ENCODE data around the gene PDP2. TPM values are rescaled to one million over a fixed set of nuclear protein-coding genes. Genes with fewer than 3 reads are reported as not detected.

The PDP2 gene
- total RNA-seq, 3 donors from 2014 or later: 15.5 to 23.5 (median 23.2) TPM

DNA sequence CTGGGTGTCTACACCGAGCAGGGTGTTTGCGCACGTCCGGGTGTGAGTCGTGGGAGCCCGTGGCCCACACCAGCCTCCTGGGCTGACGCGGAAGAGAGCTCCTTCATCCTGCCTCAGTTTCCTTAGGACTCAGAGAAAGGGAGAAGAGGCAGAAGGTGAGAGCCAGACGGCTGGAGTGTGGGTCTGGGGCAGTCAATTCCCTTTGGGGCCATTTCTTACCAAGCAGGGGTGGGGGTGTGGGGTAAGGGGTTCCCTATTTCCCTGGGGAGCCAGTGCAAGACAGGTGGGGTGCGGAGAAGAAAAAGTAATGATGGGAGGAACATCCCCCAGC is 35.3 kb upstream of the PDP2 start:
- H3K4me3 ChIP-seq: no peak overlapping the region
- H3K4me1 ChIP-seq (ENCODE audit: low read depth): peaks cover 11% of the 10 kb centered on the region
- no peak for DNase-seq
- intact Hi-C loops (cut with DNase I, micrococcal nuclease): no loop called here
- H3K9me3 ChIP-seq: no peaks in the 10 kb centered on the region
- no peak for ATAC-seq
- TF ChIP-seq, protein P1, sequence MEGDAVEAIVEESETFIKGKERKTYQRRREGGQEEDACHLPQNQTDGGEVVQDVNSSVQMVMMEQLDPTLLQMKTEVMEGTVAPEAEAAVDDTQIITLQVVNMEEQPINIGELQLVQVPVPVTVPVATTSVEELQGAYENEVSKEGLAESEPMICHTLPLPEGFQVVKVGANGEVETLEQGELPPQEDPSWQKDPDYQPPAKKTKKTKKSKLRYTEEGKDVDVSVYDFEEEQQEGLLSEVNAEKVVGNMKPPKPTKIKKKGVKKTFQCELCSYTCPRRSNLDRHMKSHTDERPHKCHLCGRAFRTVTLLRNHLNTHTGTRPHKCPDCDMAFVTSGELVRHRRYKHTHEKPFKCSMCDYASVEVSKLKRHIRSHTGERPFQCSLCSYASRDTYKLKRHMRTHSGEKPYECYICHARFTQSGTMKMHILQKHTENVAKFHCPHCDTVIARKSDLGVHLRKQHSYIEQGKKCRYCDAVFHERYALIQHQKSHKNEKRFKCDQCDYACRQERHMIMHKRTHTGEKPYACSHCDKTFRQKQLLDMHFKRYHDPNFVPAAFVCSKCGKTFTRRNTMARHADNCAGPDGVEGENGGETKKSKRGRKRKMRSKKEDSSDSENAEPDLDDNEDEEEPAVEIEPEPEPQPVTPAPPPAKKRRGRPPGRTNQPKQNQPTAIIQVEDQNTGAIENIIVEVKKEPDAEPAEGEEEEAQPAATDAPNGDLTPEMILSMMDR (IDR thresholded peaks at IDR 0.05): no peak
- H3K36me3 ChIP-seq (ENCODE audit: low read depth): no peaks in the 10 kb centered on the region

DNA sequence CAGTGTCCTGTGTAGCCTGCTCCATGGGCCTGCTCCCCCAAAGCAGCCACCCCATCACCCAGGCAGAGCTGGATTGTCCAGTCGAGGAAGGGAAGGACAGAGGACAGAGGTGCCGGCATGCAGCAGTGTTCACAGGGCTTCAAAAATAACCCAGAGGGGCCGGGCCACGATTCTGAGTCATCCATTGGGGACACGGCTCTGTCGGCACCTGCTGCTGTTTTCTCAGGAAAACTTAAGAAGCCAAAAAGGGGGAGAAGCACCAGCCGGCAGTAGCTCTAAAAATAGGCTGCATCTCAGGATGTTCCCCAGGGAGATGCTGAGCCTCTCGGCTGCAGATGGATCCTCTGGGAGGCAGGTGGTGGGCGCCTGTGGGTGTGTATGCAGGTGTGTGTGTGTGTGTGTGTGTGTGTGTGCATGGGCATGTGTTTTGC is 34.5 kb upstream of the PDP2 start:
- no peak overlapping the region for H3K4me3 ChIP-seq
- H3K36me3 ChIP-seq (ENCODE audit: low read depth): no peaks in the 10 kb centered on the region
- TF ChIP-seq, protein P1 (IDR thresholded peaks at IDR 0.05): no peak
- no peak for DNase-seq
- no peaks in the 10 kb centered on the region for H3K9me3 ChIP-seq
- H3K4me1 ChIP-seq (ENCODE audit: low read depth): peaks cover 11% of the 10 kb centered on the region
- intact Hi-C loops (cut with DNase I, micrococcal nuclease): no loop called here
- no peak for ATAC-seq

DNA sequence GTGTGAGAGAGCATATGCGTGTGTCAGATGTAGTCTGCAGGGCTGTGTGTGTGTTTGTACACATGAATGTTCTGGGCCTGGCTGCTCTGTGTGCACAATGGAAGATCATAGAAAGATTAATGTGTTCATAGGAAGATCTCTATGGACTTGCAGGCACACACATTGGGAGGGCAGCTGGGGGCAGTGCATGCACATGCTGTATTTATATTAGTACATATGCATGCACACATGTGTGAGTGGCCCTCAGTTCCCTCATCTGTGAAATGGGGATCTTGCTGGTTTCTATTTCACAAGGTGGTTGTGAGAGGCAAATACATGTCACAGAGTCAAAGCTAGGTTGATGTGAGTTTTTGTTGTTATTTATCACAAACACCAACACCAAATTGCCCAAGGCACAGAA is 34.0 kb upstream of the PDP2 start:
- intact Hi-C loops (cut with DNase I, micrococcal nuclease): no loop called here
- DNase-seq: no peak

DNA sequence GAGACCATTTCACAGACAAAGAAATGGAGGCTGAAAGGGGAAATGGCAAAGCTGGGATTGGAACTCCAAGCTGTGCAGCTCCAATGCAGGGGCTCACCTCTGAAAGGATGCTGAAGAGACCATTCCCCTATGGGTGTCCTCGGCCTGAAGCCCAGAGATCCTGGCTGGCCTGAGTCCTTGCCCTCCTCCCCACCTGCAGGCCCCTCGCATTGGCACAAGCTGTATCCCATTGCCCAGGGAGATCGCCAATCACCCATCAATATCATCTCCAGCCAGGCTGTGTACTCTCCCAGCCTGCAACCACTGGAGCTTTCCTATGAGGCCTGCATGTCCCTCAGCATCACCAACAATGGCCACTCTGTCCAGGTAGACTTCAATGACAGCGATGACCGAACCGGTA is 33.5 kb upstream of the PDP2 start:
- intact Hi-C loops (cut with DNase I, micrococcal nuclease): no loop called here
- Histone ChIP-seq H3K9me3 (no peaks in the 10 kb centered on the region), H3K36me3 (ENCODE audit: low read depth) (no peaks in the 10 kb centered on the region), H3K4me3 (no peak overlapping the region), H3K4me1 (ENCODE audit: low read depth) (peaks cover 11% of the 10 kb centered on the region)
- TF ChIP-seq, protein P1 (IDR thresholded peaks at IDR 0.05): no peak
- DNase-seq: no peak
- ATAC-seq: no peak

More for the DNA sequence above, 34.0 kb upstream of the PDP2 start:
- no peaks in the 10 kb centered on the region for H3K36me3 ChIP-seq (ENCODE audit: low read depth)
- H3K4me3 ChIP-seq: no peak overlapping the region
- no peaks in the 10 kb centered on the region for H3K9me3 ChIP-seq
- TF ChIP-seq, protein P1 (IDR thresholded peaks at IDR 0.05): no peak
- peaks cover 11% of the 10 kb centered on the region for H3K4me1 ChIP-seq (ENCODE audit: low read depth)
- no peak for ATAC-seq

DNA sequence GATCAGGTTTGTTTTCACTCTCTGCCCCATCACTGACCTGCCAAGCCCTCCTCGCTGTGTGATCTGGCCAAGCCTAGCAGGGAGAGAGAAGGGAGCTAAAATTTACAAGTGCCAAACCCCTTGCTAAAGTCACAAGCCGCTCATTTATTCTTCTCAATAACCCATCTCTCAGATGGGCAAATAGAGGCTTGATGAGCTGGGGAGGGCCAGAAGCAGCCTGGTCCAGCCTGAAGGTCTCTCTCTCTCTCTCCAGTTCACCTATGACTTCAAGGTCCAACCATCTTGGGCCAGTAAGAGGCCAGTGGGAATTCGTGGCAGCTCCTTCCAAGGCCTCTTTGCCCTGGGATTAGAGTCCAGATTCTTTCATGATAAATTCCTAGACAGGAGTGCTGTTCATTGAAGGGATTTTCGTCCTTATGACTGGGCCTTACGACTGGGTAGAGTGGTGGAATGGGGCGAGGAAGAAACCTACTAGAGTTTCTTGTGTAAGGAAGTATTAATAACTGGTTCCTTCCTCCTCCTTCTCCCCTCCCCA is 32.7 kb upstream of the PDP2 start:
- TF ChIP-seq, protein P1 (IDR thresholded peaks at IDR 0.05): no peak
- DNase-seq: no peak
- peaks cover 11% of the 10 kb centered on the region for H3K4me1 ChIP-seq (ENCODE audit: low read depth)
- no peak overlapping the region for H3K4me3 ChIP-seq
- no peaks in the 10 kb centered on the region for H3K9me3 ChIP-seq
- intact Hi-C loops (cut with DNase I, micrococcal nuclease): no loop called here
- ATAC-seq: no peak
- no peaks in the 10 kb centered on the region for H3K36me3 ChIP-seq (ENCODE audit: low read depth)

DNA sequence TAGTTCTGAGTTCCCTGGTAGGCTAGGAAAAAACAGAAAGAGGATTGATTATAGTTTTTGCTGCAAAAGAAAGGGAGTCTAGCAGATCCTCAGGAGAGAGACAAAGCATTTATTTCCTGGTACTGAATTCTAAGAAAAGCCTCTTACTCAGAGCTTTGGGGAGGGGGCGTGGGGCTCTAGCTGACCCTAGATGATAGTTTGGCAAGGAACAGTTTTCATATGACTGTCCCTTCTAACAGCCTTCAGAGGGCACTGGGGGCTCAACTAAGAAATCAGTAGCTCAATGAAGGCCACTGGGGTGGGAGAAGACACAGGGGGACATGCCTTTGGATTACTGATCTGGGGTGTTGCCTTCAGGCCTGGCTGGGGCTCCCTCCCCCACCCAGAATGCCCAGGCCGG is 32.1 kb upstream of the PDP2 start:
- ATAC-seq (no peak), DNase-seq (no peak)
- intact Hi-C loops (cut with DNase I, micrococcal nuclease): no loop called here
- TF ChIP-seq, protein P1 (IDR thresholded peaks at IDR 0.05): no peak
- Histone ChIP-seq H3K36me3 (ENCODE audit: low read depth) (no peaks in the 10 kb centered on the region), H3K4me3 (no peak overlapping the region), H3K4me1 (ENCODE audit: low read depth) (peaks cover 11% of the 10 kb centered on the region), H3K9me3 (no peaks in the 10 kb centered on the region)

Data from mucosa of descending colon (tissue), 3 donors.